ENCODE results near the gene ISL1.

ISL1 gene

DNA sequence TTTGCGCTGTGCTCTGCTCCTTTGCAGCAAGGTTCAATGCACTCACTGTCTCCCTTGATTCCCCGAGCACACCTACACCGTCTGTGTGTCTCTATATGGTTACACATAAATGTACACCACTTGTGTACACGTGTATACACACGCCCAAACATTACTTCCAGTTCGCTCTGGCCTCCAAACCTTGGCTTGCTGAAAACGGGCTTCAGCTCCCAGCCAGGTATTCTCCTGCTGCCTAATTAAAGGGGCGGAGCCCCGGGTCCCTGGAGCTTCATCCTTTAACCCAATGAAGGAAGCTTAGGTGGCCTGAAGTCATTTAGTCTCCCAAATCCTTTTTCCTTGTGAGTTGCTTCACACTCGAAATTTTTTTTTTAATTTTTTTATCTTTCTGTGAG is 4.6 kb downstream of the ISL1 start:
- no peak for DNase-seq

DNA sequence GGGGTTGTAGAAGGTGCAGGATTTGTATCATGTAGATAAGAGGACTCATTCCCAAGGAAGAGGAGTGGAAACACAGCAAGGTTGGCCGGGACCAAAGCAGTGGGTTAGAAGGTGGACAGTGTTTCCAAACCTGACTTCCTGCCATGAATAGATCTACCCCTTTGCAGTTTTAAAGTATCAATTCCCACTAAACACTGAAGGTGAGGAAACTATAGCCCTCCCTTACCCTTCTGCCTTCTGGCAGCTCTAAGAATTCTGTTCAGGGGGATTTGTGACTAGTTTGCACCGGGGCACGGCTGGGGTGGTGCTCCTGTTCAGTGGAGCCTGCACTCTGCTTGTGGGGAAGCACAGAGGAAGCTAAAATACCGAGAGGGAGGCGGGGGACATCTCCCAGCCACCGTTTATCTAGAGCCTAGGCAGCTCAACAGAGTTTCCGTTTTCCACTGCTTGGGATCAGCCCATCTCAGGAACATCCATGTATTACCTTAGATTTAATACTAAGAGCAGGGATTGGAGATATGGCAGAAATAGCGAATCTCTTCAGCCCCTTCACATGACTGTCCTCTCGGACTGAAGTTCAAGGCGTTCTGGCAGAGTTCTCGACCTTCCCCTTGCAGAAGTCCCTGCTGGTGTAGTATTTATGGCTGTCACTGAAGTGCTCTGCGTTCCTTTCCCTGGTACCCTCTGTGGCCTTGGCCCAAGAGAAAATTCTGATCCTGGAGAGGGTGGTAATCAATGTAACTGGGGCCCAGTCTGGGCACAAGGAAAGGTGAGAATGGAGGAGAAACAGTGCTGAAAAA is 5.4 kb downstream of the ISL1 start:
- DNase-seq = no peak

DNA sequence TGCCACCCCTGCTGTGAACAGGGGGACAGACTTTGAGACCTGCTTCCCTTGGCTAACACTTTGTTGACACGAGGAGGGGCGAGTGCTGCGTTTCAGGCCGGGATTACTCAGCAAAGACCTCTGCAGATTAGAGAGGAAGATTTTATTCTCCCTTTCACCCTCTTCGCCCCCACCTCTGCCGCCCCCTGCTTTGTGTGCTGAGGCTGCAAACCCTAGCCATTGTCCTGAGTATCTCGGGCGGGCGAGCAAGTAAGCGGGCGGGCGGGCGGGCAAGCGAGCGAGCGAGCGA is 6.0 kb downstream of the ISL1 start:
- no peak for DNase-seq

DNA sequence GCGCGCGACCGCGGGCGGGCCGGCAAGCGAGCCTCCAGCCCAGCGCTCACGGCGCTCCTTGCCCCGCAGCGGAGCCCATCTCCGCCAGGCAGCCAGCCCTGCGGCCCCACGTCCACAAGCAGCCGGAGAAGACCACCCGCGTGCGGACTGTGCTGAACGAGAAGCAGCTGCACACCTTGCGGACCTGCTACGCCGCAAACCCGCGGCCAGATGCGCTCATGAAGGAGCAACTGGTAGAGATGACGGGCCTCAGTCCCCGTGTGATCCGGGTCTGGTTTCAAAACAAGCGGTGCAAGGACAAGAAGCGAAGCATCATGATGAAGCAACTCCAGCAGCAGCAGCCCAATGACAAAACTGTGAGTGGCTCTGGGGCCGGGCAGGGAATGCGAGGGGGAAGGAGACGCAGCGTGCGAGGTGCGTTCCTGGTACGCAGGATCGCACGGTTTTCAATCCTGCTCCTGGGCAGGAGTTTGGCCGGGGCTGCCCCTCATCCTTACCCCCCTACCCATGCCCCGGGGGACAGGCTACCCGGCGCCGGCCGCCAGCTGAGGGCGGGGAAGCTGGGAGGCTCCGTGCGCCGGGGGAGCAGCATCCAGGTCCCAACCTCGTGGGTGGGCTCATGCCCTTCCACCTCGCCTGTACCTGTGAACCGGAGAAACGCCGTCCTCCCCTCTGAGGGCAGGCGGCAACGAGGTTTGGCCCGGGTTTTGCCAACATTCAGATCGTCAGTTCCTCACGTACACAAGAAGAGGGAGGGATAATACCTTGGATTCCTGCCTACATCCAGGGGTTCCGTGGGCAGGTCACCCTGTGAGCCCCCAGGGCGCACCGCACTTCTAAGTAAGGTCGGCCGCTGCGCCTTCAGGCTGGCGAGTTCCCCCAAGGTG is 6.6 kb downstream of the ISL1 start:
- DNase-seq = no peak

DNA sequence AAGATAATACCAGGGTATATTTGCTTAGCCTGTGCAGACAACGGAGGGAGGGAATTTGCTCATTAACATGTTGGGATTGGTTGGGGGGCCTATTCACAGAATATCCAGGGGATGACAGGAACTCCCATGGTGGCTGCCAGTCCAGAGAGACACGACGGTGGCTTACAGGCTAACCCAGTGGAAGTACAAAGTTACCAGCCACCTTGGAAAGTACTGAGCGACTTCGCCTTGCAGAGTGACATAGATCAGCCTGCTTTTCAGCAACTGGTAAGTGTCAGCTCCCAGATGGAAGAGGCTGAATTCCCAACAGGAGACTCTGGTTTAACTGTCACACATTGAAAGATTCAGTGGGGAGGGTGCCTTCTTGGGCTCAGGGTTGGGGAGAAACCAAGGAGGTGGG is 7.9 kb downstream of the ISL1 start:
- no peak for DNase-seq

DNA sequence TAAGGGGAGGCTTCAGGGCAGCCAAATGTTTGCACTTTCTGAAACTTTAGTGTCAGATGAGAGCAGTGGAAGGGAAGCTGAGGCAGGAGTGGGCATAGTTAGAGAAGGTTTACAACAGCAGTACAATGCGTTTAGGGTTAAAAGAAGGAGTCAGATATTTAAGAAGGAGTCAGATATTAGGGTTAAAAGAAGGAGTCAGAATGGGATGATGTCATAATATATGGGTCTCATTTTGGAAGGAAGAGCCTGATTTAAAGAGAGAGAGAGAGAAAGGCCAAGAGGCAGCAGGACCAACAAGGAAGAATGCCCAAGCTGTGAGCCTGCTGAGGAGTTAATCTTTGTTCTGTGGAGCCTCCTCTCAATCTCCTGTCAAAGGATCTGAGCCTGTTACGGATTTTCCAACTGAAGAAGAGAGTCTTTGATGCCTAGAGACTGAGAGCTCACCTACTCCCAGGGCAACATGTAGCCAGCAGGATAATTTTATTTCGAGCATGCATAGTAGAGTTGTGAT is 9.5 kb downstream of the ISL1 start:
- DNase-seq = no peak

DNA sequence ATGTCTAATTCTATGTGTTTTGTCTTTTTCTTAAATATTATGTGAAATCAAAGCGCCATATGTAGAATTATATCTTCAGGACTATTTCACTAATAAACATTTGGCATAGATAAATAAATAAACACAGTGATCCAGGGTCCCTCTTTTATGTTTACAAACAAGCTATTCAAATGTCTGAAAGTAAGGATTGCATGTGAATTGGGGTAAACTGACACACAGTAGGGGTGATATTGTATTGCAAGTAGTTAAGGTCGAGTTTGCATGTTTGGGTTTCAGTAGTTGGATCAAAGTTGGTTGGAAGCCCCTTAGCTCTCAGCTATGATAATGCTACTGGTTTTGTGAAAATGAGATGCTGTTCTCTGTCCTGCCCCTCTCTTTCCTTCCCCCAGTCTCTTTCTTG is 11.4 kb downstream of the ISL1 start:
- DNase-seq = no peak

DNA sequence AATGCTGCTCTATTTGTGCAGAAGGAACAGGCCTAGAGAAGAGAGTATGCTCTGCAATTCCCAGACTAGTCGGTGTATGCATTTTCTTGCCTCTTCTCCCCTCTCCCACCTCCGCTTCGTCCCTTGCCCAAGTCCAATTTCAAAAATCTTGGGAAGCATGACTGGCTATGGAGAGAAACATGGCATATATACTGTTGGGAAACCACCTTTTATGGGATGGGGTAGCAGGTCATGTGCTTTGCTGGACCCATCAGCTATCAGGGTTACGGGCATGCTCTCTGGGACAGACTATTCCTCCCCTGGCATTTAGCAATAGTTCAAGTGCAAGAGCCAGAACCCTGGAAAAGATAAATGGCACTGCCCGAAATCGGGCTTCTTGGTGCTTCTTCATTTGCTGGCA is 12.0 kb downstream of the ISL1 start:
- no peak for DNase-seq

DNA sequence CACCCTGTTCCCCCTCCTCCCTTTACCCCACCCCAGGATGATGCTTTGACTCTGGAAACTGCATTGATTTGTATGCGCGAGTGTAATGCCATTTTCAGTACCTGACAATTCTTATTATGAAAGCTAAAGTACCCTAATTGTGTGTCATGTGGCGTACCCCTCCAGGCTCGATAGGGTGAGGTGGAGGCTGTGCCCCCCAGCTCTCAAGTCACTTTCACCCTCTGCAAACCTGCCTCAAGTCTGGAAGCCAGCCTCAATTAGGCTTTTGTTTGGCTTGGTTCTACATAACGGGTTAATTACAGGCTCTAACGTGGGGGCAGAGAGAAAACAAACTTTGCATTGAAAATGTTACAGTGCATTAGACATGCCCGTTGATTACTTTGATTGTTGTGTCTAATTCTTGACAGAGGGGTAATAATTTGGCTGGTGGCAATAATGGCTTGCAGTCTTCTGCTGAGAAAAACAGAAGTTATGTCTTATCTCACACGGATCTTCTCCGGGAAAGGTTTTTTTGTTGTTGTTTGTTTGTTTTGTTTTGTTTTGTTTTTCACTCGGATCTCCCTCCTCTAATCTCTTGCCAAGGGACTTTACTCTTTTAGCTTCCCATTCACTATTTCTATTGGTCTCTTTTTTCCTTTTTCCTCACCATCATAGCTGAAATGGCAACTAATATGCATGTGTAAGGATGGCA is 12.6 kb downstream of the ISL1 start:
- DNase-seq = no peak

DNA sequence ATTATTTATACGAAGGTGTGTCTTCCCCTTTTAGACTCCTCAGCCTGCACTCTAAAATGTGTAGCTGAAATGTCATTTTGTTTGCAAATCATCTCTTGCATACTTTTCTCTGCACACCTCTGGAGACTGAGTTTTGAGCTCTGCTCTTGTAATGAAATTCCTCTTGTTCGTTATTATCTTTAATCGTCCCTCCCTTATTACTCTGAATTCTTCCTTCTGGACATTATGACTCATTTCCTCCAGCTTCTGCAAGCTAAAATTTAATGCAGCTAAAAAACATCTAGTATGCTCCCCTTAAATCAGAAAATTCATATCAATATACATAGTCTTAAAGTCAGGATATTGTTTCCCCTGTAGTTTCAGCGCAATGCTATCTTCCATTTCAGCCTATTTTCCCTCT is 13.5 kb downstream of the ISL1 start:
- DNase-seq = no peak

DNA sequence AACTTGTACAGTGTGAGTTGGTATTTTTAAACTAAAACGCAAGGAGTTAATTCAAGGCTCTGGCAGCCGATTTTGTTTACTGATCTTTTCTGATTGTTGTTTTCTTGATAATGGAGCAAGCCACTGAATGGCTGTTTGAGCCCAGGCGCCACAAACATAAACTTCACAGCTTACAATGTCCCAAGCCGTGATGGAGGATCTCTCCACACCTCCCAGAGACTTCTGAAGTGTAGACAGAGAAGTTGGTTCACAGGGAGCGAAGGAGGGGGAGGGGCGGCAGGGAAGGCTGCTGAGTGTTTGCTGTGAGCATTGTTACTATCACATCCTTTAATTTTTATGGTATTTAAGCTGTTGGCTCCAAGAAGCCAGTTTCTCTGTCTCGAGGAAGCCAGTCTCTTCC is 14.7 kb downstream of the ISL1 start:
- no peak for DNase-seq

DNA sequence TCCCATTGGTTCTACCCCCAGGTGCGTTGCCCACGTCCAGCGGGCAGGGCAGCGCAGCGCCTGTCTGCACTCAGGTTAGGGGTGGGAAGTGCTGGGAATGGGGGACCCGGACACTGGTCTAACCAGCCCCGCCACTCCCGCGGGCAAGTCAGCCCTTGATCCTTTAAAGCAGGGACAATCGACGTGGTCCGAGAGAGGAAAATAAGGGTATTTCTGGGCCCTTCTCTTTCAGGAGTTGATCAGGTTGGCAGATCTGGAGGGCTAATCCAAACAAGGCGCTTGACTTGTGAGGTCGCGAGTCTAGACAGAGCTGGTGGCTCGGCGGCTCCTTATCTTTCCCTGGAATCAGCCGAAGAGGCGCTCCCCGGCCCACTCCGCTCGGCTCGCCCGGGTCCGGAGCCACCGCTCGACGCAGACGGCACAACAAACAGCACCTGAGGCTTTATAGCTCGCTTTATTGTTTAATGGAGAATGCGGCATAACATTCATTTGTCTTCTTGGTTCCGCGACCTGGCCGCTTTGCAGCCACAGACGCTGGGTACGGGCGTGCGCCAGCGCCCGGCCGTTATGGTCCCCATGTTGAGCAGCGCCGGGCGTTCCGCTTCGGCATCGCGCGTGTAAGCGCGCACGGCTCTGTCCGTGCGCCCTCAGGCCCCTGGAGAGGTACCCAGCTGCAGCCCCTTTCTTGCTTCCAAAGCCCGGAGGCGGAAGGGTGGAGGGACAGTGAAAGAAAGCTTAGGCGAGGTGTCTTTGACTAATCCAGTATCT is 15.8 kb downstream of the ISL1 start:
- no peak for DNase-seq

DNA sequence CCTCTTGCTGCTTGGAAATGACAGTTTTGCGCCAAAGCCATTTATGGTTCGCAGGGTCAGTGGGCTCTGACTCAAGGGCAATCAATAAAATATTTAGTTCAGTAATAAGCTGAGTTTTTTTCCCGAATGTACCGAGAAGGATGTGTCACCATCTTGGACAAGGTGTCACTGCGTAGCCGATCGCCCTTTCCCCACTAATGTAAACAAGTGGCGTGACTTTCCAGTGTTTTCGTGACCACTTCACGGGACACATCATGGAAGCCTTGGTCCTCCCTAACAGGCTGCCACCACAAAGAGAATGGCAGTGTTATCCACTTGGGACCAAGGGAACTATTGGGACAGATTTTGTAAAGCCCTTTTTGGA is 16.4 kb downstream of the ISL1 start:
- DNase-seq = no peak

DNA sequence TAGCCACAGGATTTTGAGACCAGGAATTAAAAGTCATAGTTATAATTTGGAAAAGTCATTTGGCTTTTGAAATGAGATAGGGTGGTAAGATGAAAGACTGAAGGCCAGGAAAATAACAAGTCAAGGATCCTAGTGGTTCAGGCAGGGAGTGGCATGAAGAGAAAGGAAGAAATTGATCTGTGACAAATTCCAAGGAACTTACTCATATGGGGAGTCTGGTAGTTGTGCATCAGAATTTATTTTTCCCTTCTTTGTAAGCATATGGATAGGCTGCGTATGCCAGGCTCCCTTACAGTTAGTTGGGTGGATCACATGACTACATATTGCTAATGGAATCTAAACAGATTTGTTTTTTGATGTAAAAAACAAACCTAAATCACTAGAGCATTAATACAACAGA is 21.0 kb downstream of the ISL1 start:
- DNase-seq = no peak

DNA sequence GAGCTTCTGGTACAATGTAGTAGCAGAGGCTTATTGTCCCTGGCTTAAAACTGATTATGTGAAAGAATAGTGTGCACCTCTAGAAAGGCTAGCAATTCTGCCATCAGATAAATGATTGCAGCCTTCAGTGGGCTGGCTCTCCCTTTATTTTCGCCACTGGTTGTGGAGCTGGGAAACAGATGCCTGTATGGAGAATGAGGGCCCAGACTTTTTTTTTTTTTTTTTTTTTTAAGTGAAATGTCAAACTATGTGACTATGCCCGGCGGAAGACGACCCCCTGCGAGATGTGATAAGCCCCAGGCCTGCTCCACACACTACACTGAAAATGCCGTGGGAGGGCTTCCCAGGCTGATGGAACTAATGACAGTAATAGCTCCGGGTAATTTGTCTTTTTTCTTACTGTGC is 28.7 kb downstream of the ISL1 start:
- no peak for DNase-seq

DNA sequence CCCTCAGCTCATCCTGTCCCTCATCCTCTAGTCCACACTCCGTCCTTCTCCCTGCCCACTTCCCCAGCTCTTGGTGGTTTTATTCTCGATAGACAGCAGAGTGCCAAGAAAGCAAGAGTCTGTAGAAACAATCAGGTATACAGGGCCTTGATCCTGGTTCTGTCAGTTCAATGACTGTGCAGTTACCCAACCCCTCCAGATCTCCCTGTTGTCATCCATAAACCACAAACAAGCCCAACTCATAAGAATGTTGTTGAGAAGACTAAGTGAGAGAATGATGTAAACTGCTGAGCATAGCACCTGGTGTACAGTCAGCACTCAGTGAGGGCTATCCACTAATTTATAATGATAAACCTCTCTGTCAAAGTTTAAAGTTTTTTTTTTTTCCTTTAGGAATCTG is 31.3 kb downstream of the ISL1 start:
- no peak for DNase-seq

DNA sequence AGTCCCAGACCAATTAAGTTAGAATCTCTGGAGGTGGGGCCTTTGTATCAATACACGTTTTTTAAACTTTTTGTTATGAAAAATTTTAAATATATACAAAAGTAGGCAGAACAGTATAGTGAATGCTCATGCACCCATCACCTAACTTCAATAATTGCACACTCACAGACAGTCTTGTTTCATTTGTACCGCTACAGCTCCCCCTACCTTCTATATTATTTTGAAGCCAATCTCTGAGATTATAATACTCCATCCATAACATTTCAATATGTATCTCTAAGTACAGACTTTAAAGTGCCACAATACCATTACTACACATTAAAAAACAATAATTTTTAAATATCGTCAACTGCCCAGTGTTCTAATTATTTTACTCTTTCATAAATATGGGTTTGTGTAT is 32.9 kb downstream of the ISL1 start:
- DNase-seq = no peak

DNA sequence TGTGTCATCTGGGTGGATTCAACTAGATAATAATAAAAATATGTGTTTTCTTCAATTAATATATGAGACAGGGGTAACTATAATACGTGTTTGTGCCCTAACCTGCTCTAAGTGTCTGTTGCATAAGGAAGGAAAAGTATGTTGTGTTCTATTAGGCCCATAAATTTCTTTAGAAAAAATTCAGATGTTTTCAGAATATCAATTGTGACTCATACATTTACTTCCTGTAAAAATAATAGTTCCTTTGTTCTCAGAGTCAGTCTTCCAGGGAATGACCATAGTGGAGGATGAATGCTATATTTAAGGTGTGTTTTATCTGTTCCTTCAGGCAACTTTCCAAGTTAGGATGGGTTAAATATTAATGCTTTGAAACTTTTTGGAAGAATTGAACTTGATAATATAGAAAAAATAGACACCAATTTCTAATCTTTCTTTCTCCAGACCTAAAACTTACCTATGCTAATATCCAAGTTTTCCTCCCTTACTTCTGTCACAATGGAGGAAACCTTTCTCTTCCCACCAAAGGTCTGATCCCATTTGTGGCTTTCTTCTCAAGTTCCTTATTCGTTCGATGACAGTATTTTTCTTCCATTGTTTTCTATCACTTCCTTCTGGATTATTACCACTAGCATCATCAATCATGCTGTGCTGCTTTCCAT is 49.9 kb downstream of the ISL1 start:
- no peak for DNase-seq

DNA sequence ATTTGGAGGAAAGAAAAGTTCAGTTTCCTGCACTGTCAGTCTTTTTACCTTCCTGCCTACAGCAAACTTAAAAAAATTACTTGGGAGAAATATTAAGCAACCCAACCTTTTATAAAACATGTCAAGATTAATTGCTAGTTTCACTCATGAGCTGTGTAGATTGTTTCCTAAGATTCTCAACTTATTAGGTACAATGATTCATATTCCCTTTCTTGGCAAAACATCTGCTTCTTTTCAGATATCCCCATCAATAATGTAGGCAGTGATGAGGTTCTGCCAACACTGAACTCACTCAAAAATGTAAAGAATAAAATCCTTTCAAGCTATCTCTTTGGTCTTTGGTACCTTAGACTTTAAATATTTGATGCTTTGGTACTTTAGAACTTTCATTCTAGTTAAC is 56.0 kb downstream of the ISL1 start:
- DNase-seq = no peak

Measured in activated CD8-positive, alpha-beta memory T cell treated with anti-CD3 and anti-CD28 coated beads, Interleukin-2, amount 50 U/mL, for 4 hours (primary cell).